ENCODE data around the gene CASP7.
"Not testable (repeated sequence)": the region's sequence is repeated elsewhere in the genome, so short reads cannot be mapped to it uniquely, and the experiment has no call there.

CASP7 gene

GRCh38 chr10:113754125-113754524, 74.4 kb downstream of the CASP7 start:
- no peak for DNase-seq (ENCODE audit: low read depth in 2 of 2)

- DNase-seq (ENCODE audit: low read depth in 2 of 2), result no peak
These were observed 75.1 kb downstream of the CASP7 start for GRCh38 chr10:113754768-113755167.

- no peak for DNase-seq (ENCODE audit: low read depth in 2 of 2)
These were observed 77.3 kb downstream of the CASP7 start for GRCh38 chr10:113756940-113757543.

GRCh38 chr10:113762083-113762482, 82.4 kb downstream of the CASP7 start:
- no peak for DNase-seq (ENCODE audit: low read depth in 2 of 2)

- no peak for DNase-seq (ENCODE audit: low read depth in 2 of 2)
These were observed 84.9 kb downstream of the CASP7 start for GRCh38 chr10:113764582-113764981.

GRCh38 chr10:113765910-113766309, 86.2 kb downstream of the CASP7 start:
- no peak for DNase-seq (ENCODE audit: low read depth in 2 of 2)

- no peak for DNase-seq (ENCODE audit: low read depth in 2 of 2)
These were observed 87.5 kb downstream of the CASP7 start for GRCh38 chr10:113767222-113767621.

- no peak for DNase-seq (ENCODE audit: low read depth in 2 of 2)
These were observed 90.6 kb downstream of the CASP7 start for GRCh38 chr10:113770346-113770745.

- not testable (repeated sequence) for DNase-seq (ENCODE audit: low read depth in 2 of 2)
These were observed 91.4 kb downstream of the CASP7 start for GRCh38 chr10:113771131-113771530.

- no peak for DNase-seq (ENCODE audit: low read depth in 2 of 2)
These were observed 96.1 kb downstream of the CASP7 start for GRCh38 chr10:113775686-113776294.

- no peak for DNase-seq (ENCODE audit: low read depth in 2 of 2)
These were observed 96.8 kb downstream of the CASP7 start for GRCh38 chr10:113776553-113776952.
